Stimulated activated CD8-positive, alpha-beta memory T cell treated with anti-CD3 and anti-CD28 coated beads, Interleukin-12 subunit alpha, Interleukin-12 subunit beta, amount 100 ng/mL, for 1 hour (primary cell): Measurements from ENCODE around the gene MMP21.
A peak's percentile ranks its signal among the peaks of the same experiment; 100 is the strongest.

Source experiments
- DNase-seq: peaks from one replicate; pipeline ENCODE4 v3.0.0-alpha.2; 2020; ENCODE audit warnings: low read depth

Gene MMP21

GRCh38 chr10:125775491-125776106 is at the start of gene MMP21:
TSS of gene MMP21 (minus strand) at chr10:125775821. CDS start at chr10:125775821, 0 bp downstream.
- no peak for DNase-seq

GRCh38 chr10:125824736-125825135 is 49.1 kb upstream of the MMP21 start:
- DNase-seq = no peak

GRCh38 chr10:125823663-125824251 is 48.1 kb upstream of the MMP21 start:
- no peak for DNase-seq

- DNase-seq = peak; percentile 88
Observed at GRCh38 chr10:125822878-125823662, 47.4 kb upstream of the MMP21 start, which contains the start of the genes BCCIP and UROS. TSS of gene BCCIP (plus strand) at chr10:125823546. CDS start at chr10:125823558, 12 bp downstream. TSS of gene UROS (minus strand) at chr10:125823258. CDS start at chr10:125816499, 6,759 bp downstream.

GRCh38 chr10:125820701-125821100 is 45.1 kb upstream of the MMP21 start:
- no peak for DNase-seq

- DNase-seq = no peak
Observed at GRCh38 chr10:125817337-125817946, 41.8 kb upstream of the MMP21 start.

- DNase-seq = no peak
Observed at GRCh38 chr10:125816548-125816947, 40.9 kb upstream of the MMP21 start.

- no peak for DNase-seq
Observed at GRCh38 chr10:125815764-125816163, 40.1 kb upstream of the MMP21 start.

- DNase-seq = no peak
Observed at GRCh38 chr10:125812128-125812750, 36.6 kb upstream of the MMP21 start.

GRCh38 chr10:125811251-125811650 is 35.6 kb upstream of the MMP21 start:
- DNase-seq = no peak

GRCh38 chr10:125808047-125808446 is 32.4 kb upstream of the MMP21 start:
- DNase-seq = no peak

GRCh38 chr10:125802739-125803138 is 27.1 kb upstream of the MMP21 start:
- no peak for DNase-seq

- DNase-seq = no peak
Observed at GRCh38 chr10:125802131-125802530, 26.5 kb upstream of the MMP21 start.

- no peak for DNase-seq
Observed at GRCh38 chr10:125801574-125801973, 26.0 kb upstream of the MMP21 start.

- DNase-seq = no peak
Observed at GRCh38 chr10:125799451-125800182, 24.0 kb upstream of the MMP21 start.

- DNase-seq = no peak
Observed at GRCh38 chr10:125797994-125798662, 22.5 kb upstream of the MMP21 start.

- no peak for DNase-seq
Observed at GRCh38 chr10:125797424-125797823, 21.8 kb upstream of the MMP21 start.

GRCh38 chr10:125795637-125796190 is 20.1 kb upstream of the MMP21 start:
- no peak for DNase-seq

GRCh38 chr10:125795128-125795527 is 19.5 kb upstream of the MMP21 start:
- DNase-seq = no peak
